ENCODE results near the gene PCSK7. TPM values are rescaled to one million over a fixed set of nuclear protein-coding genes. Genes with fewer than 3 reads are reported as not detected.

The PCSK7 gene
- total and polyA plus RNA-seq, 2 of the 4 experiments (the other 2 are of a cell fraction), result 35.8 to 54.3 TPM

- ATAC-seq (ENCODE audit: low read depth), result peak; percentile 9
- Histone ChIP-seq H4K91ac (ENCODE audit: insufficient read depth, low read depth, low read length) (peak overlapping the region; percentile 72), H3K79me1 (ENCODE audit: low read depth in 1 of 2, low read length in 2 of 2) (peaks cover 31 to 58% of the 10 kb centered on the region in 2 experiments), H3K4ac (ENCODE audit: low read depth, low read length) (peak overlapping the region; percentile 86), H3K56ac (ENCODE audit: extremely low read depth, insufficient read depth, low read length) (peak overlapping the region; percentile 1; the same call in 1 of the 2 replicates), H4K8ac (ENCODE audit: low read depth in 2 of 2, low read length in 2 of 2) (peak overlapping the region; percentile 81 to 87), H3K9ac (ENCODE audit: low read depth, low read length) (peak overlapping the region; percentile 89), H3K9me3 (ENCODE audit: control insufficient read depth, insufficient read depth, low read length) (no peaks in the 10 kb centered on the region), H3K9me1 (ENCODE audit: insufficient read depth, low read length) (no peaks in the 10 kb centered on the region), H2AK9ac (replicated peaks; ENCODE audit: low read depth, low read length, poor library complexity) (peak overlapping the region; percentile 89), H2BK120ac (ENCODE audit: low read depth, low read length) (peak overlapping the region; percentile 75; the same call in 1 of the 2 replicates), H3K4me3 (ENCODE audit: insufficient read depth, low read depth, low read length) (peak overlapping the region; percentile 99), H3K4me2 (ENCODE audit: low read depth, low read length) (peak overlapping the region; percentile 93), H3K23ac (ENCODE audit: low read depth, low read length) (peak overlapping the region; percentile 92), H2BK20ac (ENCODE audit: low read depth, low read length) (no peak overlapping the region), H4K5ac (ENCODE audit: low read depth, low read length) (peak overlapping the region; percentile 74), H2BK5ac (ENCODE audit: low read depth, low read length, poor library complexity, severe bottlenecking) (peak overlapping the region; percentile 68), H3K36me3 (ENCODE audit: control insufficient read depth, insufficient read depth, low read length) (peaks cover 17% of the 10 kb centered on the region), H2BK15ac (ENCODE audit: low read depth, low read length) (no peak overlapping the region), H3K18ac (ENCODE audit: low read depth, low read length) (peak overlapping the region; percentile 55), H3K4me1 (ENCODE audit: control insufficient read depth, insufficient read depth, low read length) (peaks cover 7% of the 10 kb centered on the region), H3K27ac (ENCODE audit: insufficient read depth, low read length) (peak overlapping the region; percentile 85), H2AK5ac (ENCODE audit: low read depth, low read length) (peak overlapping the region; percentile 47), H2AFZ (replicated peaks; ENCODE audit: low read length, poor library complexity) (peak overlapping the region; percentile 93), H3K27me3 (ENCODE audit: control insufficient read depth, insufficient read depth, low read length) (no peaks in the 10 kb centered on the region), H4K20me1 (ENCODE audit: insufficient read depth, low read length) (no peaks in the 10 kb centered on the region; the same call in 1 of the 2 replicates), H3K14ac (replicated peaks; ENCODE audit: low read depth, low read length) (peak overlapping the region; percentile 92)
- CTCF ChIA-PET, result no interaction called here
- no CpG with 5 or more reads among the region's 27 CpGs for WGBS, 2 experiments (ENCODE audit: extremely low coverage in 2 of 2, insufficient read length in 1 of 2)
- dilution Hi-C loops (cut with HindIII; ENCODE audit: low sequenced_read_pairs, unreplicated experiment) (no loop called here), intact Hi-C loops (cut with micrococcal nuclease) (loop anchor here (1.0 to 10.0 kb wide), 2 partner anchors 83 to 392 kb away; partner anchors contain the start of gene BACE1), in situ Hi-C loops (cut with MboI; ENCODE audit: low sequenced_read_pairs) (loop anchor here (5.0 kb wide), 1 partner anchor 446 kb away; the partner anchor contains the start of gene ZPR1)
- TF ChIP-seq CEBPB (IDR thresholded peaks at IDR 0.05; ENCODE audit: low read depth, low read length) (no peak), BHLHE40 (IDR thresholded peaks at IDR 0.05; ENCODE audit: low read depth, low read length) (no peak), RFX5 (IDR thresholded peaks at IDR 0.05; ENCODE audit: low read depth, low read length) (no peak), ELK1 (IDR thresholded peaks at IDR 0.05; ENCODE audit: borderline replicate concordance, low read depth, low read length) (no peak), MAFK (IDR thresholded peaks at IDR 0.05; ENCODE audit: low read depth, low read length) (no peak), MAZ (IDR thresholded peaks at IDR 0.05; ENCODE audit: borderline replicate concordance, low read depth, low read length) (no peak), RAD21 (IDR thresholded peaks at IDR 0.05; ENCODE audit: low read length) (no peak), POLR2A (IDR thresholded peaks at IDR 0.05; ENCODE audit: low read depth, low read length) (no peak), MXI1 (IDR thresholded peaks at IDR 0.05; ENCODE audit: borderline replicate concordance, low read depth, low read length) (no peak), RCOR1 (IDR thresholded peaks at IDR 0.05; ENCODE audit: insufficient replicate concordance, low read length) (no peak), SMC3 (IDR thresholded peaks at IDR 0.05; ENCODE audit: low read depth, low read length) (no peak), NFE2L2 (IDR thresholded peaks at IDR 0.05; ENCODE audit: low read depth, low read length) (no peak), FOS (IDR thresholded peaks at IDR 0.05; ENCODE audit: low read depth, low read length) (no peak), USF2 (IDR thresholded peaks at IDR 0.05; ENCODE audit: low read depth, low read length) (no peak), CTCF (conservative IDR thresholded peaks at IDR 0.05; ENCODE audit: low read depth, low read length) (no peak), CHD1 (IDR thresholded peaks at IDR 0.05; ENCODE audit: low read depth, low read length) (no peak)
- no peak for DNase-seq
- POLR2A ChIA-PET (ENCODE audit: unreplicated experiment), result no interaction called here
- BruUV-seq (replicated peaks), result no TSS peak
Measured at GRCh38 chr11:117232911-117233409, 1.1 kb upstream of the PCSK7 start.
